ENCODE data around the gene LAGE3.
A peak's percentile ranks its signal among the peaks of the same experiment; 100 is the strongest.

Gene LAGE3

DNA sequence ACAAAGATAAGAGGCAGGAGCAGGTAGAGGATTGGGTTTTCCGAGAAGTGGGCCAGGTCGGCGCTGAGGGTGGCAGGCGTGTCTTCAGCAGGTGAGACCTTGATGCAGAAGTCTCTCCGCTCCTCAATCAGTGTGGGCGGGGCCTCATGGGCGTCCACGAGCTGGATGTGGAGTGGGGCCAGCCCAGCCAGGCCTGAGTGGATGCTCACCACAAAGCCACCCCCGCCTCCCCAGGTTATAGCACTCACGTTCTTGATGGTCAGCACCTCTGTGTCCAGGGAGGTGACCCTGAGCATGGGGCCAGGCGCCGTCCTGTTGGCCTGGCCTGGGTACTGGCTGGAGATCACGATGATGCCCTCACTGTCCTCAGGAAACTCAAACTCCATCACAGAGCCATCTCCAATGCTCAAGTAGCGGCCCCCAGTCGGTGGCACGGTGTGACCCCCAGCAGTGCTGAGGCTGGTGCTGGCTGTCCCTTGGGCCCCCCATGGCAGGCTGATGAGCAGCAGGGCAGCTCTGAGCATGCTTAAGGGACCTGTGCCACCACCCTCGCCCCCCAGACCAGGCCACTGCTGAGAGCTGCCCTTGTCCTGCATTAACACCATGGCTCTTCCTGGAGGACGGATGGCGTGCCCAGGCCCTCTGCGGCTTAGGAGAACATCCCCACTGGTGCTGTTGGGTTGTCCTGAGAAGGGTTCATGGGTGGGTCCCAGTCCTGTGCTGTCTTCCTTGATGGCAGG is 9.4 kb upstream of the LAGE3 start:
- no peak overlapping the region for H3K4me3 ChIP-seq (ENCODE audit: low read depth in 1 of 2, low read length in 1 of 2)
- H3K27me3 ChIP-seq = no peaks in the 10 kb centered on the region
- no peaks in the 10 kb centered on the region for H3K9me3 ChIP-seq
- TF ChIP-seq, protein P1, sequence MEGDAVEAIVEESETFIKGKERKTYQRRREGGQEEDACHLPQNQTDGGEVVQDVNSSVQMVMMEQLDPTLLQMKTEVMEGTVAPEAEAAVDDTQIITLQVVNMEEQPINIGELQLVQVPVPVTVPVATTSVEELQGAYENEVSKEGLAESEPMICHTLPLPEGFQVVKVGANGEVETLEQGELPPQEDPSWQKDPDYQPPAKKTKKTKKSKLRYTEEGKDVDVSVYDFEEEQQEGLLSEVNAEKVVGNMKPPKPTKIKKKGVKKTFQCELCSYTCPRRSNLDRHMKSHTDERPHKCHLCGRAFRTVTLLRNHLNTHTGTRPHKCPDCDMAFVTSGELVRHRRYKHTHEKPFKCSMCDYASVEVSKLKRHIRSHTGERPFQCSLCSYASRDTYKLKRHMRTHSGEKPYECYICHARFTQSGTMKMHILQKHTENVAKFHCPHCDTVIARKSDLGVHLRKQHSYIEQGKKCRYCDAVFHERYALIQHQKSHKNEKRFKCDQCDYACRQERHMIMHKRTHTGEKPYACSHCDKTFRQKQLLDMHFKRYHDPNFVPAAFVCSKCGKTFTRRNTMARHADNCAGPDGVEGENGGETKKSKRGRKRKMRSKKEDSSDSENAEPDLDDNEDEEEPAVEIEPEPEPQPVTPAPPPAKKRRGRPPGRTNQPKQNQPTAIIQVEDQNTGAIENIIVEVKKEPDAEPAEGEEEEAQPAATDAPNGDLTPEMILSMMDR (IDR thresholded peaks at IDR 0.05) = no peak
- no peaks in the 10 kb centered on the region for H3K36me3 ChIP-seq
- H3K4me1 ChIP-seq (ENCODE audit: control insufficient read depth in 1 of 2, insufficient read depth in 1 of 2, low read depth in 1 of 2, low read length in 1 of 2) = peaks cover 42 to 46% of the 10 kb centered on the region in 2 experiments
- H3K27ac ChIP-seq = no peak overlapping the region

DNA sequence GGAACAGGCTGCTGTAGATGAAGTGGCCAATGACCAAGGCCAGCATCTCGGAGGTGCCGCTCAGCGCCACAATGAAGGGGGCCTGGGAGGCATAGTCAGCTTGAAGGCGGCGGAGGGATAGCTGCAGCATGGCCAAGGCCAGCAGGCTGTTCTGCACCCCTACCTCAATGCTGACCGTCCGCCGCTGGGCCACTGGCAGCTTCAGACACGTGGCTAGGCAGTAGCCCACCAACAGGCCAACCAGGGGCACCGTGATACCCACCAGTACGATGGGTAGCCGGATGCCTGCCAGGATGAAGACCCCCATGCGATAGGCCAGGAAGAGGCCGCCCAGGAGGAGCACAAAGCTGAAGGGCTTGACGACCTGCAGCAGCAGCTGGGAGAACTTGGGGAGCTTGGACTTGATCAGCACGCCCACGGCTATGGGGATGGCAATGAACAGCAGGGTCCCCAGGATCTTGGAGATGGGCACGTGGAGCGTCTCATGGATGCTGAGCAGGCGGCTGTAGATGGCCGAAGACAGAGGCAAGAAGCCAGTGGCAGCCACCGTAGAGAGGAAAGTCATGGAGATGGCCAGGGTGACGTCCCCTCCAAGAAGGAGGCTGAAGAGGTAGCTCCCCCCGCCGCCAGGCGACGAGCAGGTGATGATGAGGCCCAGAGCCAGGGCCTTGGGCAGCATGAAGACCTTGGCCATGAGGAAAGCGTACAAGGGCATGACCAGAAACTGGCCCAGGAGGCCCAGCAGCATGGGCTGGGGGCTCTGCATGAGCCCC is 8.6 kb upstream of the LAGE3 start:
- Histone ChIP-seq H3K4me1 (ENCODE audit: control insufficient read depth in 1 of 2, insufficient read depth in 1 of 2, low read depth in 1 of 2, low read length in 1 of 2) (peaks cover 42 to 46% of the 10 kb centered on the region in 2 experiments), H3K9me3 (no peaks in the 10 kb centered on the region), H3K27ac (no peak overlapping the region), H3K4me3 (ENCODE audit: low read depth in 1 of 2, low read length in 1 of 2) (no peak overlapping the region), H3K36me3 (no peaks in the 10 kb centered on the region), H3K27me3 (no peaks in the 10 kb centered on the region)
- TF ChIP-seq, protein P1 (IDR thresholded peaks at IDR 0.05) = no peak

DNA sequence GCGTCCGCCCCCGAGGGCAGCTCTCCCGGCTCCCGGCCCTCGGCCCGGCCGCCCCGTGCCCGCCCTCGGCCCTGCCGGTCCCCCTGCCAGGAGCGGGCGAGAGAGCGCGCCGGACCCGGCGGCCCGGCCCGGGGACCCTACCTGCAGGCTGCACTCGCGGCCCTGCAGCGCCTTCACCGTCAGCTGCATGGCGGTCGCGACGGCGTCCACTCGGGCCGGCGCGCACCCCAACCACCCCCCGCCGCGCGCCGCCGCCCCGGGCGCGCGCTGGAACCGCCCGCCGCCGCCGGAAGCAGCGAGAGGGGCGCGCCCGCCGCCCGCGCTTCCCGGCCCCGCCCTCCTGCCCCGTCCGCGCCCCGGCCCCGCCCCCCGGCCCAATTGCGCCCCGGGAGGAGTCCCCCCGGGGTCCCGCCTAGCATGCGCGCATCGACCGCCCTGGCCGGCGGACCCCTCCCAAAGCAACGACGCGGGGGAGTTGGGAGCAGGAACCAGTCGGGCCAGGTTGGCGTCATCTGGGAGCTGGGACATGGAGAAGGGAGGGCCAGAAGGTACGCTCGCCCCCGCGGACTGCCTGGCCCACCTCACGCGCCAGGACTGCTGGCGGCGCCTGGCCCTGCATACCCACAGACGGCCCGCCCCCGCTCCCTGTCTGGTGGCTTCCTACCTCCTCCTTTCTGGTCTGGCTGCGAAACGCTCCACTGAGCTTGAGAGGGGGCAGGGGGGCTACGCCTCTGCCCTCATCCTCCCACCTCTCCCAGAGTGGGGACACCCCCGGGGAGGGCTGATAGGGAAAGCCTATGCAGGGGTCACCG is 7.5 kb upstream of the LAGE3 start, which contains the start of gene UBL4A:
Gene UBL4A (minus strand): TSS at position 220 of the 812 bp plus-strand sequence. CDS start 31 bp downstream, at position 189.
- peaks cover 41 to 46% of the 10 kb centered on the region in 2 experiments for H3K4me1 ChIP-seq (ENCODE audit: control insufficient read depth in 1 of 2, insufficient read depth in 1 of 2, low read depth in 1 of 2, low read length in 1 of 2)
- H3K4me3 ChIP-seq (ENCODE audit: low read depth in 1 of 2, low read length in 1 of 2) = peak within 1 kb of the TSS; percentile 66
- H3K36me3 ChIP-seq = no peaks in the 10 kb centered on the region
- H3K9me3 ChIP-seq = no peaks in the 10 kb centered on the region
- peak within 1 kb of the TSS; percentile 73 for H3K27ac ChIP-seq
- TF ChIP-seq, protein P1 (IDR thresholded peaks at IDR 0.05) = no peak
- no peaks in the 10 kb centered on the region for H3K27me3 ChIP-seq

DNA sequence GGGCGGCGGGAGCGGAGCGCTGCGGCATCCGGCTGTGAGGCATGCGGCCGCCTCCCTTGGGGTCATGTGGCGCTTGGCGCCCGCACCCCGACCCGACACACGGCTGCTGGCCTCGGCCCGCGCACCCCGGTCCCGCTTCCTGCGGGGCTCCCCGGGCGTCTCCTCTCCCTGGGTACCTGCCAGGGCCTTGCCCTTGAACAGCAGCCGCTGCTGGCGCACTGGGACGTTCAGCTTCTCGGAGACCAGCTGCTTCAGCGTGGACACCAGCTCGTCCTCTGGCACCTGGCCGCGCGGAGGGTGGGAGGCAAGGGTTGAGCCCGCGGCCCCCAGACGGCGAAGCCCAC is 6.9 kb upstream of the LAGE3 start:
- TF ChIP-seq, protein P1 (IDR thresholded peaks at IDR 0.05) = no peak
- Histone ChIP-seq H3K4me3 (ENCODE audit: low read depth in 1 of 2, low read length in 1 of 2) (peak overlapping the region; percentile 66), H3K9me3 (no peaks in the 10 kb centered on the region), H3K36me3 (no peaks in the 10 kb centered on the region), H3K27me3 (no peaks in the 10 kb centered on the region), H3K4me1 (ENCODE audit: control insufficient read depth in 1 of 2, insufficient read depth in 1 of 2, low read depth in 1 of 2, low read length in 1 of 2) (peaks cover 36 to 41% of the 10 kb centered on the region in 2 experiments), H3K27ac (peak overlapping the region; percentile 73)
